Sigmoid colon (tissue), 7 donors: Measurements from ENCODE around the gene STPG1. TPM values are rescaled to one million over a fixed set of nuclear protein-coding genes. Genes with fewer than 3 reads are reported as not detected.
A peak's percentile ranks its signal among the peaks of the same experiment; 100 is the strongest.

ENCODE experiments used
- DNase-seq: peaks from one replicate; pipeline ENCODE4 v3.0.0-alpha.2; 2019
- H3K27ac ChIP-seq, 4 donors: fragments of 200-600 bp; sonication (generic); one replicate each; pipeline ENCODE4 v1.5.1; 2016 to 2019; ENCODE audit warnings: mild to moderate bottlenecking in 1 of 4
- H3K27me3 ChIP-seq, 3 donors: fragments of 200-600 bp; sonication (generic); one replicate each; pipeline ENCODE4 v1.5.1; 2019; ENCODE audit warnings: mild to moderate bottlenecking in 1 of 3
- H3K36me3 ChIP-seq, 4 donors: fragments of 200-600 bp; sonication (generic); one replicate each; pipeline ENCODE4 v1.5.1; 2016 to 2019
- H3K4me1 ChIP-seq, 4 donors: fragments of 200-600 bp; sonication (generic); one replicate each; pipeline ENCODE4 v1.5.1; 2017 to 2019
- H3K4me3 ChIP-seq, 4 donors: fragments of 200-600 bp; sonication (generic); one replicate each; pipeline ENCODE4 v1.5.1; 2017 to 2019; ENCODE audit warnings: mild to moderate bottlenecking in 2 of 4, moderate library complexity in 1 of 4
- H3K9me3 ChIP-seq, 4 donors: fragments of 200-600 bp in 3 of 4; sonication (generic) in 3 of 4; one replicate each; pipeline versions ENCODE4 v1.5.1 to v1.6.1; 2013 to 2019
- CTCF ChIP-seq, 4 experiments: fragments of 450-650 bp in 3 of 4; fragments of 200-600 bp in 1 of 4; IDR thresholded peaks; one replicate each; pipeline ENCODE4 v1.5.1; 2016 to 2019; ENCODE audit warnings: antibody characterized with exemption in 4 of 4, mild to moderate bottlenecking in 3 of 4, moderate library complexity in 2 of 4
- EP300 ChIP-seq, 4 donors: sonication (generic); formaldehyde crosslinking; IDR thresholded peaks; one replicate each; pipeline ENCODE4 v1.6.1; 2017; ENCODE audit warnings: antibody characterized with exemption in 4 of 4
- POLR2A ChIP-seq, 2 donors: fragments of 450-650 bp; IDR thresholded peaks; one replicate each; pipeline ENCODE4 v1.6.1; 2016; ENCODE audit warnings: antibody characterized with exemption in 2 of 2, mild to moderate bottlenecking in 2 of 2, moderate library complexity in 2 of 2
- POLR2AphosphoS5 ChIP-seq, 4 donors: sonication (generic); formaldehyde crosslinking; IDR thresholded peaks; one replicate each; pipeline ENCODE4 v1.6.1; 2017; ENCODE audit warnings: antibody characterized with exemption in 4 of 4
- WGBS, 2 donors: extraction: QIAGEN DNeasy Blood & Tissue Kit; methylation state at CpG; one replicate each; pipeline ENCODE4 v1.1.7; 2013; 5-methylcytosine and 5-hydroxymethylcytosine counted together
- intact Hi-C: fragments of 100-400 bp; cut with DNase I; formaldehyde crosslinking; loops from one replicate; pipeline ENCODE4 v1.15.1; 2023
- polyA plus RNA-seq, 3 donors: library from polyadenylated mRNA; stranded (reverse); fragments of 200-250 nt; gene quantifications; one replicate each; pipeline ENCODE4 v1.2.3, GENCODE V29; 2013
- total RNA-seq, 4 donors: library from RNA; depleted of rRNA; stranded (reverse); fragments of >200 nt; gene quantifications; one replicate each; pipeline ENCODE4 v1.1.0, GENCODE V29; 2016
- donor health status: healthy with polysubstance abuse.
- donor health status: Bipolar disorder and iron deficiency.
- donor health status: healthy.

Gene STPG1
- total and polyA plus RNA-seq, 7 donors = 2.3 to 12.7 (median 4.6) TPM

DNA sequence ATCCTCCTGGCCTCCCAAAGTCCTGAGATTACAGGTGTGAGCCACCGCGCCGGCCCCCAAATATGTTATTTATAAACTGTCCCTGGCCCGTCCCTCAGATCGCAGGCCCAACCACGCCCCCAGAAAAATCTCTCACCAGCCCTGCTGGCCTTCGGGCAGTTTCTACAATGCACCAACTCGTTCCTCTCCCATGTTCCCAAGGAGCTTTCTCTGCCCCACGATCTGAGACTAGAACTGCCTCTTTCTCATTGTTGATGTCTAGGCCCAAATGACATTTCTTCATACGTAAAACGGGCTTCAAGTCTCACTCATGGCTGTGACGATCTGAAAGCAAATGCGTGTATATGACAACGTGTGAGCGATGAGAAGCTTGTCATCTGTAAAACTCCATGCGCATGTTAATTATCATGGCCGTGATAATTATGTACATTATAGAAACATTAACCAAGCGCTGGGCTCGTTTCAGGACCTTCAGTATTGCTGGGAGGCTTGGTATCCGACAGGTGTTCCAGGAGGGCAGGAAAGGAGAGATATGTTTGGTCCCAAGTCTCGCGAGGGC is 1.3 kb upstream of the STPG1 start:
- Histone ChIP-seq H3K27ac (peak overlapping the region; percentile 28 to 84 (median 60)), H3K9me3 (no peaks in the 10 kb centered on the region), H3K4me1 (peaks cover 0 to 50% (median 27%) of the 10 kb centered on the region in 4 donors), H3K36me3 (peaks cover 0 to 6% (median 3%) of the 10 kb centered on the region in 4 donors), H3K4me3 (peak overlapping the region in 3 of 4 donors; percentile 56 to 65 (median 60)), H3K27me3 (no peaks in the 10 kb centered on the region)
- intact Hi-C loops = loop anchor here (5.0 kb wide), 2 partner anchors 87 to 227 kb away; partner anchors contain the start of genes RCAN3 and SRRM1
- TF ChIP-seq POLR2A (IDR thresholded peaks at IDR 0.05) (no peak), POLR2AphosphoS5 (IDR thresholded peaks at IDR 0.05) (no peak), EP300 (IDR thresholded peaks at IDR 0.05) (no peak), CTCF (IDR thresholded peaks at IDR 0.05) (no peak)
- DNase-seq = no peak
- WGBS, 2 donors = 14 to 64% methylated on average over 22 of the region's 22 CpGs

DNA sequence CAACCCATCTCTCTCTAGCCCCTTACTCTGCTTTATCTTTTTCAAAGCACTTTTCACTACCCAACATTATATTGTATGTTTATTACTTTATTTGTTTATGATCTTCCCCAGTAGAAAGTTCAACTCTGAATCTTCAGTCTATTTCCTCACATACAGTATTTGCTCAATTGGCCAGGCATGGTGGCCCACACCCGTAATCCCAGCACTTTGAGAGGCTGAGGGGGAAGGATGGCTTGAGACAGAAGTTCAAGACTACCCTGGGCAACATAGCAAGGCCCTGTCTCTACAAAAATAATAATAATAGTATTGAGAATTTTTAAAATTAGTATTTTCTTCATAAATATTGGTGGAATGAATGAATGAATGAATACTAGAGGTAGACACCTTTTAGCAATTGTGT is 1.2 kb downstream of the STPG1 start:
- 26 to 78% methylated on average over 1 of the region's 1 CpG for WGBS, 2 donors
- TF ChIP-seq POLR2A (IDR thresholded peaks at IDR 0.05) (no peak), EP300 (IDR thresholded peaks at IDR 0.05) (no peak), POLR2AphosphoS5 (IDR thresholded peaks at IDR 0.05) (no peak), CTCF (IDR thresholded peaks at IDR 0.05) (no peak)
- Histone ChIP-seq H3K4me1 (peaks cover 0 to 33% (median 20%) of the 10 kb centered on the region in 4 donors), H3K27me3 (no peaks in the 10 kb centered on the region), H3K36me3 (no peaks in the 10 kb centered on the region), H3K9me3 (peaks cover 0 to 4% (median 0%) of the 10 kb centered on the region in 4 donors), H3K4me3 (no peak overlapping the region), H3K27ac (no peak overlapping the region)
- no peak for DNase-seq
- intact Hi-C loops = no loop called here

DNA sequence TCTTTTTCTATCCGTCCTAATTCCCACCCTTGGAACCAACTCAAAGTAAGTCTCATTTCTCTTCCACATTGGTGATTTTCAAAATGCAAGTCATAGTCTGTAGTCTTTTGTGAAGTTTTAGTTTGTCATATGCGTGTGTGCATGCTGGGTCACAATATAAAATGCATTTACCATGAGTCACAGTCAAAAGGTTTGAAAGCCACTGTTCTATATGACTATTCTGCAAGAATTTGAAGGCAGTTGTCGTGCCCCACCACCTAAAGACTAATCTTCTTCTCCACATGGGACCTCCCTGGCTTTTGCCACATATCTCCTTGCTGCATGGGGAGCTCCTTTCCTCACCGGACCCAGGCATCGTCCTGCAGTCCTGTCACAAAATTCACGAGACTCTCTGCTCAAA is 1.6 kb downstream of the STPG1 start:
- no peak for TF ChIP-seq POLR2A (IDR thresholded peaks at IDR 0.05)
- TF ChIP-seq POLR2AphosphoS5 (IDR thresholded peaks at IDR 0.05) = no peak
- no peak for TF ChIP-seq CTCF (IDR thresholded peaks at IDR 0.05)
- Histone ChIP-seq H3K27me3 (no peaks in the 10 kb centered on the region), H3K4me3 (no peak overlapping the region), H3K9me3 (peaks cover 0 to 4% (median 0%) of the 10 kb centered on the region in 4 donors), H3K36me3 (no peaks in the 10 kb centered on the region), H3K27ac (no peak overlapping the region), H3K4me1 (peaks cover 0 to 29% (median 16%) of the 10 kb centered on the region in 4 donors)
- WGBS, 2 donors = 41 to 67% methylated on average over 6 of the region's 6 CpGs
- DNase-seq = no peak
- intact Hi-C loops = no loop called here

DNA sequence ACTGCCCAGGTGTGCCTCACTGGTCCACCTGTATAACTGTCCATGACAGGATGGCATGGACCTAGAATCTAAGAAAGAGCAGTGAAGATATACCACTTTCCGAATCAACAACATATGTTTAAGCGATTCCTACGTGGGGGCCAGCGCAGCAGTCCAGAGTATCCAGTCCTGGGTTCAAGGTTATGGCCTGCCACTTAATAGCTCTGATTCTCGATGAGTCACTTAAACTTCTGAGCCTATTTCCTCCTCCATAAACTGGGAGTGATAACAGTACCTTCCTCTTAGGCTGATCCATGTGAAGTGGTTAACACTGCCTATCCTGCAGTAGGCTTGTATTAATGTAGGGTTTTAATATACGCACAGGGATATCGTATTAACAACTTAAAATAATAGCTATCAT is 2.8 kb downstream of the STPG1 start:
- H3K27me3 ChIP-seq = no peaks in the 10 kb centered on the region
- no peak overlapping the region for H3K4me3 ChIP-seq
- TF ChIP-seq POLR2AphosphoS5 (IDR thresholded peaks at IDR 0.05) (no peak), CTCF (IDR thresholded peaks at IDR 0.05) (no peak), POLR2A (IDR thresholded peaks at IDR 0.05) (no peak), EP300 (IDR thresholded peaks at IDR 0.05) (no peak)
- DNase-seq = no peak
- H3K27ac ChIP-seq = no peak overlapping the region
- 69 to 88% methylated on average over 7 of the region's 7 CpGs for WGBS, 2 donors
- peaks cover 0 to 18% (median 8%) of the 10 kb centered on the region in 4 donors for H3K4me1 ChIP-seq
- intact Hi-C loops = no loop called here
- H3K36me3 ChIP-seq = no peaks in the 10 kb centered on the region
- peaks cover 0 to 4% (median 0%) of the 10 kb centered on the region in 4 donors for H3K9me3 ChIP-seq

DNA sequence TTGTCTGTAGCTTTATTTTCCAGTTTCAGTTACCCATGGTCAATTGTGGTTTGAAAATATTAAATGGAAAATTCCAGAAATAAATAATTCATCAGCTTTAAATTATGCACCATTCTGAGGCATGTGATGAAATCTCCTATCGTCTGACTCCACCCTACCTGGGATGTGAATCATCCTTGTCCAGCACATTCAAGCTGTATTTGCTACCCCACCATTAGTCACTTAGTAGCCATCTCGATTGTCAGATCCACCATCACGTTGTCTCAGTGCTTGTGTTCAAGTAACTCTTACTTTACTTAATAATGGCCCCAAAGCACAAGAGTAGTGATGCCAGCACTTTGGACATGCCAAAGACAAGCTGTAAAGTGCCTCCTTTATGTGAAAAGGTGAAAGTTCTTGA is 4.0 kb downstream of the STPG1 start:
- Histone ChIP-seq H3K9me3 (peaks cover 0 to 4% (median 0%) of the 10 kb centered on the region in 4 donors), H3K27me3 (no peaks in the 10 kb centered on the region), H3K36me3 (no peaks in the 10 kb centered on the region), H3K4me3 (no peak overlapping the region), H3K27ac (no peak overlapping the region), H3K4me1 (peaks cover 0 to 13% (median 5%) of the 10 kb centered on the region in 4 donors)
- DNase-seq = no peak
- intact Hi-C loops = no loop called here
- TF ChIP-seq CTCF (IDR thresholded peaks at IDR 0.05) (no peak), POLR2AphosphoS5 (IDR thresholded peaks at IDR 0.05) (no peak), POLR2A (IDR thresholded peaks at IDR 0.05) (no peak), EP300 (IDR thresholded peaks at IDR 0.05) (no peak)
- WGBS, 2 donors = 72 to 80% methylated on average over 3 of the region's 3 CpGs
